Middle frontal gyrus (tissue), 1 donor: ENCODE data around the gene PLA2G4B.

Experiments used
- DNase-seq: peaks from one replicate; pipeline ENCODE4 v3.0.0-alpha.2; 2015; ENCODE audit warnings: low spot score; ENCODE audit errors: extremely low spot score

Gene PLA2G4B

GRCh38 chr15:41869770-41870688 is 31.4 kb downstream of the PLA2G4B start:
- DNase-seq = no peak

DNA sequence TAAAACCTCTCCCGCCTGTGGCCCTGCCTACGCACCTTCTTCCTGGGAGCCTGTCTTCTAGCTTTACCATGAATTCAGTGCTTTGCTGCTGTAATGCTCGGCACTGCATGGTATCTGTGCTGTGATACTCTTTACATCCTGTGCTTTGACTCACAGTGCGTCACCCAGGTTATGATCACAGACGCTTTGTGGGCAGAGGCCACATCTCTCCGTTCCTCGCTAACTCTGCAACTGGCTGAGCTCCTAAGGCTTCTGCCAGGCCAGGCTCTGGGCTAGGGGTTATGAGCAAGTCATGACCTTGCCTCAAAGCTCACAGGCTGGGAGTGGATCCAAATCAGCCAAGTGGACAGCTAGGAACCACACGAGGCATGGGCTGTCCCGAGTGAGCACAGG is 32.0 kb downstream of the PLA2G4B start:
- no peak for DNase-seq

DNA sequence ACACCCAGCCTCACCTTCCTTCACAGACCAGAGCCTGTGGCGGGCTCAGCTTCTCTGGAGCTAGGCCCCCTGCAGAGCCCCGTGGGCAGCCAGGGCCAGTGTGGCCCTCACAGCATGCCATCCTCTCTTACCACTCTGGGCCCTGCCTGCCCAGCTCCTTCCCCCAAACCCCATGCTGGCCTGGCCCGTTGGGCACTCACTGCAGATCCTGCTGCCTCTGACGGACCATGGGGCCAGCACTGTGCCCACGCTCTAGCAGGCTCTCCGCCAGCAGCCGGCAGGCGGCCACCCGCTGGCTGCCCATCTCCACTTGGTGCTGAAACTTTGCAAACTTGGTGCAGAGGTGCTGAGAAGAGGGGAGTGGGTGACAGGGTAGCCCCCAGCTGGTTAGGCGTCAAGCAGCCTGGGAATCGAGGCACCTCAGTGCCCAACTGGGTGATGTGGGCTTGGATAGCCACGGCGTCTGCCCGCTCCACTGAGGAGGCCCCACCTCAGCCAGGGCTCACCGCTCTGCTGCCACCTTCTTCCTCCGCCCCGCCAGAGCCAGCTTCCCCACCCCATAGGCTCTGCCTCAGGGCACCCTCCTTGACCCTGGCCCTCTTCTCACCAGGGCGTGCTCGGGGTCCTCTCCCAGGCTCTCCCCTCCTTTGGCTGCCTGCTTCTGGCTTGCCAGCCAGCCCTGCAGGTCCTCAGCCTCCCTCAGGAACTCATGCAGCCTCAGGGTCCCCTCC is 32.7 kb downstream of the PLA2G4B start:
- DNase-seq = no peak

GRCh38 chr15:41872166-41872747 is 33.6 kb downstream of the PLA2G4B start:
- no peak for DNase-seq

- DNase-seq = no peak
These were observed 35.1 kb downstream of the PLA2G4B start for GRCh38 chr15:41873711-41874110.

DNA sequence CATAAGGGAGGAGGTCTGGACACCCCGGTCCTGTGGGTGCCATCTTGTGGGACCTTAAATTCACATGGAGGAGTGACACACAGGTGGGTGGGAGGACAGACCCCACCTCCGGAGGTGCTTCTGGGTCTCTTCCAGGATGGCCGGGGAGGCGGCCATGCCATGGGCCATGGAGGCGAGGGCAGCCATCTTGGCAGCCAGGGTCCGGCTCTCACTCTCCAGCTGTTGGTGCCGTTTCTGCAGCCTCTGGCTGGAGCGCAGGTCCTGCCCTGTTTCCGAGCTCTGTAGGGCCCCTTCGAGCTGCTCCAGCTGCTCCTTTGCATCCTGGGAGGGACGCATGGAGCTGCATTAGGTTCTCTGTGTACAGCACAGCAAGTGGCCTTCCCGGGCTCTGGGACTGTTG is 36.1 kb downstream of the PLA2G4B start:
- DNase-seq = no peak

DNA sequence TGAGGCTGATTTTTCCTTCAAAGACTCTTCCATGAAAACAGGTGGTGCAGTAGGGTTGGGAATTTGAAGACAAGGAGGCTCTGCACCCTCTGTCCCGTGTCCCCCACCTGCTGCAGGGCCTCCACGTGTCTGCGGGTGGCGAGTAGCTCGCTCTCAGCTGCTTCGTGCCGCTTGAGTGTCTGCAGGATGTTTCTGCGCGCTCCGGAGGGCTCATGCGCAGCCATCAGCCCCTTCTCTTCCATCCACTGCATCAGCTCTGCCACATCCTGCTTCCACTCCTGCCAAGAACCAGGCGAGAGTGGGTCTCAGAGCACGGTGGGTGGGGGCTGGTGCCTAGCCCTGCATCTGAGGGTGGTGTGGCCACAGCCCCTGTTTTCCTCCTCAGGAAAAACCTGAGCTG is 37.4 kb downstream of the PLA2G4B start:
- no peak for DNase-seq

- DNase-seq = no peak
These were observed 38.0 kb downstream of the PLA2G4B start for GRCh38 chr15:41876689-41877088.

- no peak for DNase-seq
These were observed 39.1 kb downstream of the PLA2G4B start for GRCh38 chr15:41877631-41878354.

- DNase-seq = no peak
These were observed 39.7 kb downstream of the PLA2G4B start for GRCh38 chr15:41878355-41878699.

- DNase-seq = no peak
These were observed 40.7 kb downstream of the PLA2G4B start for GRCh38 chr15:41879321-41879845.

DNA sequence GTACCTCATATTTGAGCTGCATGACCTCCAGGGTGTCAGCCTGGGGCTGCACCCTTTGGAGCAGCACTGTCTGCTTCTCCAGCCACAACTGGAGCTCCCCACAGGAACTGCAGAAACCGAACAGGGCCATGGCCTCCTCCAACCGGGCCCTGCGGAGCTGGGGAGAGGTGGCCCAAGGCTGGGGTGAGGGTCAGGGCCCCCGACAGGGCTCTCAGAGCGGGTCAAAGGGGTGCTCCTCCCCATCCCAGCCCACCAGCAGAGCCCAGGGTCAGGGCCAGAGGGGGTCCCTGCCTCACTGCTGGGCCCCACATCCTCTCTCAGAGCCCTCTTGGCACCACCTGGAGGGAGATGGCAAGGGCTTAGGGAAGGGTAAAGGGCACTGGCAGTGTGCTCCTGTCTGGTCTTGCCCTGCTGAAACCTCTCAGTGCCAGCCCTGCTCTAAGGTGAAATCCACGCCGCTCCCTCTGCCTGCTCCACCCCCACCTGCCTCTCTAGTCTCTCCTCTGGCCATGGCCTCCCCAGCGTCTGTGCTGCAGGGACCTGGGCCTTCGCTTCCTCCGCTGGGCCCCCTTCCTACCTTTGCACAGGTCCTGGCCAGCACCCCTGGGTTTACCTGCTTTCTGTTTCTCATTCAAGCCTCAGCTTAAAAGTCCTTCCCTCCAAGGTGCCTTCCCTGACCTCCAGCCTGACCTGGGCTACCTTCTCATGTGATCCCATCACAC is 41.7 kb downstream of the PLA2G4B start:
- DNase-seq = no peak

DNA sequence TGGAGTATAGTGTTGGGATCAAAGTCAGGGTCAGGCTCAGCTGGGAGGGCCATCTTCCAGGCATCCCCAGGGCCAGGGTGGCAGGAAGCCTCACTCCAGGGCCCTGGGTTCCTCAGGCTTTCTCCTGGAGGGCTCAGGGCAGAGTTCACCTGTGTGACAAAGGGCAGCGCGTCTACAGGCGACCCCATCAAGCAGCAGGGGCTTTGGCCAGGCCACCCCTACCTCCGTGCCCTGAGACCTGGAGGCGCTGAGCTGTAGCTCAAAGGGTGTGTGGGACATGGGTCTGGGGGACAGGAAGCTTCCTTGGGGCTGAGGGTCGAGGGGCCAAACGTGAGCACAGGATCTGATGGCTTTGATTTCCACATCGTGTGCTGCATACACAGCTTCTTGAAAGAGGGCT is 42.4 kb downstream of the PLA2G4B start:
- no peak for DNase-seq

DNA sequence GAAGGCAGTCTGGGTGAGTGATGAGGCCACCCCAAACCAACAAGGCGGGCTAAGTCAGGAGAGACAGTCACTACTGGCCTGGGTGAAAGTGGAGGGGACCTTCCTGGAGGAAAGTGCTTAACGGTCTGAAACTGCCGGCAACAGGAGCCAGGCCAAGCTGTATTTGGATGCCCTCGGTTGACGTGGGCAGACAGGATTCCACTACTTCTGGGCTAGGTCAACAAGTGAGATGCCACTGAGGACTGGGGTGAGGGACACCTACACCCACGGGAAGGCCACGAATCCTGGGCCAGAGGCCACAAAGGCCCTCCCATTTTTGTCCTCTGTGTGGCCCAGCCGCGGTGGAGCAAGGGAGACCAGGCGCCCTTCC is 42.9 kb downstream of the PLA2G4B start:
- DNase-seq = no peak

GRCh38 chr15:41881920-41882688 is 43.5 kb downstream of the PLA2G4B start:
- no peak for DNase-seq

DNA sequence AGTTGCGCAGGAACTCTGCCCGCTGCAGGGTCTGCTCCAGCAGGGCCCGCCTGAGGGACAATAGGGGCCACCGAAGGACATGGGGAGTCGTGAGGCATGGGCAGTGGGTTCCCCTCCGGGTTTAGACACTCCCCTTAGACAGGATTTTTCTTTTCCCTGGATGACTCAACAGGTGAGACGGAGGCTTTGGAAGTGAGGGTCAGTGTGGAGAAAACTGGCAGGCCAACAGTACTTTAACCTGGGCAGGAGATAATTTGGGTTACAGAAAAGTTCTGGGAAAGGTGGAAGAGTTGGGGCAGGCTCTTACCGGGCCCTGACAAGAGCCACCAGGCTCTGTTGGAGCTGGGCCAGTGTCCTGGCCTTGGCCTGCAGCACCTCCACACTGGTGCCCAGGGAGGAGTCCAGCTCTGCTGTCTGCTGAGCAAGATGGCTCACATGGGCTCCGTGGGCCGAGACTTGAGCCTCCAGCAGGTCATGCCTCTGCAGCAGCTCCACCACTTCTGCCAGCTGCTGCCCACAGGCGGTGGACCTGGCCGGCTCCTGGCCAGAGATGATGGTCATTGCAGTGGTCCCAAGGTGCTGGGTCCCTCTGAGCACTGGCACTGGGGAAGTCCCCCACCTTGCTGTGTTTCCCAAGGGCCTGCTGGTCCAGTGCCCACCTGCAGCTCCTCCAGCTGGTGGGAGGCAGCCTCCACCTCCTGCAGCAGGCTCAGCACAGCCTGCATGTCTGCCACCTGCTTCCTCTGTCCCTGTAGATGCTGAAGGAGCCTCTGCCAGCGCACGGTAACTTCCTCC is 44.2 kb downstream of the PLA2G4B start:
- no peak for DNase-seq

GRCh38 chr15:41883484-41883825 is 44.8 kb downstream of the PLA2G4B start:
- DNase-seq = no peak

DNA sequence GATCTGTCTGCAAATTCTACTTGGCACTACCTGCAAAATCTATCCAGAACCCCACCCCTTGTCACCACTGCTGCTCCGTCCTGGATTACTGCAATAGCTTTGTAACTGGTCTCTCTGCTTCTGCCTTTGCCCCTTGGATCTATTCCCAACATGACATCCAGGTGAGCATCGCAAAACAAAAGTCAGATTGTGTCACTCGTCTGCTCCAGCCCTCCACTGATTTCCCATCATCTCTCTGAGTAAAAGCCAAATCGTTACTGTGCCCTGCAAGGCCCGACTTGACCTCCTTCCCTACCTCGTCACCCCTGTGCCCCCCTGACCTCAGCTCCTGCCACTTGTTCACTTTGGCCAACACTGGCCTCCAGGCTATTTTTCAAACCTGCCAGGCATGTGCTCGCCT is 45.8 kb downstream of the PLA2G4B start:
- DNase-seq = no peak

- DNase-seq = no peak
These were observed 46.7 kb downstream of the PLA2G4B start for GRCh38 chr15:41885321-41885720.
